Astrocyte of the cerebellum (primary cell): ENCODE measurements around the gene SOX18.

Source experiments
- DNase-seq: peaks from one replicate; pipeline ENCODE4 v3.0.0-alpha.2; 2011; ENCODE audit warnings: low read depth
- H3K4me3 ChIP-seq: 2 replicates; pipeline ENCODE4 v1.5.1; 2011; ENCODE audit warnings: mild to moderate bottlenecking, low read depth, low read length, moderate library complexity
- CTCF ChIP-seq: IDR thresholded peaks from 2 replicates; pipeline ENCODE4 v1.5.1; 2012; ENCODE audit warnings: low read length, low read depth, moderate library complexity, mild to moderate bottlenecking; ENCODE audit errors: missing control alignments
- in situ Hi-C: cut with HindIII; loops from 2 replicates; pipeline ENCODE4 v1.10.0; 2017; ENCODE audit warnings: low sequenced_read_pairs

Gene SOX18

GRCh38 chr20:64080813-64081623 lies 31.6 kb upstream of the SOX18 start:
- in situ Hi-C loops = no loop called here
- TF ChIP-seq CTCF = no peak
- H3K4me3 ChIP-seq = peak overlapping the region; percentile 60
- DNase-seq = no peak

DNA sequence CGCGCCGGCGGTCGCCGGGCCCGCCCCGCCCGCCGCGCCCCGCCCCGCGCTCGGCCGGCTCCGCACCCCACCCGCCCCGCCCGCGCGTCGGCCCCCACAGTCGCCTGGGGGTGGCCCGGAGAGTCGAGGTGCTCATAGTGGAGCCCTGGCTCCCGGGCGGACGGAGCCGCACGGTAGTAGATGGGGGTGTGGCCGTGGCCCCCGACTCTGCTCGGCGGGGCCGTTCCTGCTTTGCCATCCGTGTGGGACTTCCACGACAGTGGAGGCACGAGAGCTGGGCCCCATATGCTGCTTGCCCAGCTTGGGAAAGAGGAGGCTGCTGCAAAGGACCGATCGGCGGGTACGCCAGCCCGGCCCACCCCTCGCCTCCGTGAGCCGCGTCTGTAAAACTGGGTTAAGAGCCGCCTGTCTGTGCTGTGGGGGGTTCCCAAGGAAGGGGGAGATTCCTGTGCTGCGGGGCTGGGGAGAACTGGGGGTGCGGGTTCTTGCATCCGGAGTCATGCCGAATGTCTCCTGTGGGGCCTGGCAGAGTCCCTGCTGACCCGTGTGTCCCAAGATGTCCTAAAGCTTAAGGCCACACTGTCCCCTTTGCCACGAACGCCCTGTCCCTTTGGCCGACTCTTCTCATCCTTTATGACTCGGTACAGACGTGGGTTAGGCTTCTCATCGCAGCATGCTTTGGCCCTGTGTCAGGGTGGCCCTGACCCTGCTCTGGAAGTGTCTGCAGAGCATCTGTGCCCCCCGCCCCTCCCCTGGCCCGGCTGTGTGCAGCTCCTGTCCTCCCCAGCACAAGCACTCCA lies 30.8 kb upstream of the SOX18 start, which contains the start of gene OPRL1:
Gene OPRL1, plus strand, starts transcription at position 70 of the 800 bp plus-strand sequence. CDS start 12,639 bp downstream, outside the sequence.
- in situ Hi-C loops = no loop called here
- TF ChIP-seq CTCF = no peak
- no peak for DNase-seq
- H3K4me3 ChIP-seq = peak within 1 kb of the TSS; percentile 60

GRCh38 chr20:64079273-64080012 lies 30.0 kb upstream of the SOX18 start, which contains the start of gene RGS19:
Gene RGS19 (minus strand): TSS chr20:64079518. CDS start chr20:64076886, 2,632 bp downstream.
- H3K4me3 ChIP-seq = peak within 1 kb of the TSS; percentile 60
- no peak for TF ChIP-seq CTCF
- in situ Hi-C loops = no loop called here
- no peak for DNase-seq

- H3K4me3 ChIP-seq = peak overlapping the region; percentile 60
- in situ Hi-C loops = no loop called here
Measured at GRCh38 chr20:64078934-64079272, 29.5 kb upstream of the SOX18 start.

DNA sequence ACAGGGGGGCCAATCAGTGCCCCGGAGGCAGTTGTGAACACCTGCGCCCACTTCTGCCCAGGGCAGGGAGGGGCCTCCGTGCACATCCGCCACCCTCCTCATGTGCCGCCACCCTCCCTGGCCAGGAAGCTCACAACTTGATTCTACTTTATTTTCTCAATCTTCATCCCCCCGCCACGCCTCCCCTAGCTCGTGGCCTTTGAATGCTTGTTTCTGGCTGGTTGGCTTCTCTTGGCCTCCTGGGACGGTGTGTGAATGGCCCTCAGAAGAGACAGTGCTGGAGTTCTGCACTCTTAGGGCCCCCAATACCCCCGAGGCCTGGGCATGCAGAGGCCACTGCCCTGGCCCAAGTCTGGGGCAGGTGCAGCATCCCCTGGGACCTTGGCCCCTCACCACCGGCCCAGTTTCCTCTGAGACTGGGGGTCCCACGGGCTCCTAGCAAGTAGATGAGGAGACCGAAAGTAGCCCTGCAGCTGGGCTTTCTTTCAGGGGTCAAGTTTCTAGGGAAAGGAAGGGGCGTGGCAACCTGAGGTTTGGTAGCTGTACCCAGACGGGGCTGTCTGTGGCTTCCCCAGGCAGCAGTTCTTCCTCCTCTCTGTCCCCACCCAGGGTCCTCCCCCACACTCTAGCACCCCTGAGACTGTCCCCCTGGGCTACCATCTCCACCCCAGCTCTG lies 28.6 kb upstream of the SOX18 start:
- no peak for DNase-seq
- H3K4me3 ChIP-seq = peak overlapping the region; percentile 60

More at GRCh38 chr20:64078934-64079272, 29.5 kb upstream of the SOX18 start:
- no peak for TF ChIP-seq CTCF
- DNase-seq = no peak

More for the DNA sequence above, 28.6 kb upstream of the SOX18 start:
- no peak for TF ChIP-seq CTCF
- in situ Hi-C loops = no loop called here
